Measurements from ENCODE around the gene ARL3. TPM values are rescaled to one million over a fixed set of nuclear protein-coding genes. Genes with fewer than 3 reads are reported as not detected.

The ARL3 gene
- total RNA-seq, 1 donor from 2014 or later, result 20.3 TPM

DNA sequence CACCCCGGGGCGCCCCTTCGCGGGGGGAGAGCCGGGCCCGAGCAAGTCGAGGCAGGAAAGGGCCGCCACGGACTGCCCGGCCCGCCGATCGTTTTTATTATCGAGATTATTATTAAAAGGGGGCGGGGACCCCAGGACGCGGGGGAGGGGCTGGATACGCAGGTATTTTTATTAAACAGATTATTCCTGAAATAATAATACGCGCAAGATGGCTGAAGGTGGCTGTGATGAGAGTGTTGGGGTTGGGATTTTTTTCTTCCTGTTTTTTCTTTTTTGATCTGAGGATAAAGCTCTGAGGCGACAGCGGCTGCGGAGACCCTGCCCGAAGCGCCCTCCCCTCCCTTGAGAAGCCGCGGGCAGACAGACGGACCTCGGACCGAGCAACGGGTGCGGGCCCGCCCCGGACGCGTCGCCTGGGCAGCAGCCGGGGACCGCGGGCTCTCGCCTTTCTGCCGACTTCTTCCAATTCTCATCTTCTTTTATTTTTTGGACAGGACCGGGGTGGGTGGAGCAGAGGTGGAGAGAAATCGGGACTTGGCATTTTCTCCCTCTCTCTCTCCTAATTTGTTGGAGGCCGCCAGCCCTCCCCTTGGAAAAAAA lies 71.4 kb downstream of the ARL3 start:
- DNase-seq, result peak; percentile 54
- peak overlapping the region; percentile 93 for H3K4me3 Mint-ChIP-seq (ENCODE audit: unreplicated experiment)
- H3K9me3 Mint-ChIP-seq (ENCODE audit: unreplicated experiment), result peaks cover 21% of the 10 kb centered on the region
- H3K4me1 Mint-ChIP-seq (ENCODE audit: low read depth, unreplicated experiment), result peaks cover 12% of the 10 kb centered on the region
- no peaks in the 10 kb centered on the region for H3K36me3 Mint-ChIP-seq (ENCODE audit: unreplicated experiment)
- H3K27me3 Mint-ChIP-seq (ENCODE audit: unreplicated experiment), result peaks cover 30% of the 10 kb centered on the region
- H3K27ac Mint-ChIP-seq (ENCODE audit: unreplicated experiment), result peak overlapping the region; percentile 96
- TF ChIP-seq, protein P1, sequence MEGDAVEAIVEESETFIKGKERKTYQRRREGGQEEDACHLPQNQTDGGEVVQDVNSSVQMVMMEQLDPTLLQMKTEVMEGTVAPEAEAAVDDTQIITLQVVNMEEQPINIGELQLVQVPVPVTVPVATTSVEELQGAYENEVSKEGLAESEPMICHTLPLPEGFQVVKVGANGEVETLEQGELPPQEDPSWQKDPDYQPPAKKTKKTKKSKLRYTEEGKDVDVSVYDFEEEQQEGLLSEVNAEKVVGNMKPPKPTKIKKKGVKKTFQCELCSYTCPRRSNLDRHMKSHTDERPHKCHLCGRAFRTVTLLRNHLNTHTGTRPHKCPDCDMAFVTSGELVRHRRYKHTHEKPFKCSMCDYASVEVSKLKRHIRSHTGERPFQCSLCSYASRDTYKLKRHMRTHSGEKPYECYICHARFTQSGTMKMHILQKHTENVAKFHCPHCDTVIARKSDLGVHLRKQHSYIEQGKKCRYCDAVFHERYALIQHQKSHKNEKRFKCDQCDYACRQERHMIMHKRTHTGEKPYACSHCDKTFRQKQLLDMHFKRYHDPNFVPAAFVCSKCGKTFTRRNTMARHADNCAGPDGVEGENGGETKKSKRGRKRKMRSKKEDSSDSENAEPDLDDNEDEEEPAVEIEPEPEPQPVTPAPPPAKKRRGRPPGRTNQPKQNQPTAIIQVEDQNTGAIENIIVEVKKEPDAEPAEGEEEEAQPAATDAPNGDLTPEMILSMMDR (IDR thresholded peaks at IDR 0.05; ENCODE audit: partially characterized antibody, unreplicated experiment), result no peak

DNA sequence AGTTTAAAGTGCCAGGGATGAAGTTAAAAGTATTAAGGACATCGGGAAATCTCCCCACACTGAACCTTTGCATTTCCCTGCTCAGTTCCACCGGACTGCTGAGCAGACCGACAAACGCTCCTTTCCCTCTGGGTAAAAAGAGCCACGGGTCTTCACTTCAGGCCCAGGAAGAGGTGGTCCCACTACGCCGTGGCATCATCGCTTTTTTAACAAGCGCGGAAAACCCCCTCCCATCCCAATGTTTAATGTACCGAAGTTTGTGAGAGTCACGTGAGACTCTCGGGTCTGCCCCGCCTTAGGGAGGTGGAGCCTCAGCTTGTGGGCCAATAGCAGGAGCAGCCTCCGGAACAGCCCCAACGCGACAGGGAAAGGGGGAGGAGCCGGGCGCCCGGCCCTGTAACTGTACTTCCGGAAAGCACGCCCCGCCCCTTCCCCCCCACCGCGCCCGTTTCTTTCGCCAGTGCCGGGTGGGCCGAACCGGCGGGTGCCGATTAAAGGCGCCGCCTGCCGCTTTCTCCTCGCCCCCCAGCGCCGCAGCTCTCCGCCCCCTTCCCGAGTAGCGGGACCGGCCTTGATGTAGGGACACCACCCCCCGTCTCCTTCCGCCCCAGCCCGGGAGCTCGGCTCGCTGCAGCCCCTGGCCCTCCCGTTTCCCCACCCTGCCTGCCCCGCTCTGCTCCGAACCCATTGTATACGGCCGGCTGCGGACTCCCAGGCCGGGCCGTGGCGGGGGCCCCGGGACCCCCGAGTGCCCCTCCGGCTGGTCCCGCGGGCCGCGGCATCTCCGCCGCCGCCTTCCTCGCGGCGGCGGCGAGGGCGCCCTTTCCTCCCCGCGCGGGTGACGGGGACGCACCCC lies 72.1 kb downstream of the ARL3 start:
- Mint-ChIP-seq H3K27ac (ENCODE audit: unreplicated experiment) (peak overlapping the region; percentile 85), H3K4me3 (ENCODE audit: unreplicated experiment) (peak overlapping the region; percentile 90), H3K27me3 (ENCODE audit: unreplicated experiment) (peaks cover 28% of the 10 kb centered on the region), H3K9me3 (ENCODE audit: unreplicated experiment) (peaks cover 18% of the 10 kb centered on the region), H3K36me3 (ENCODE audit: unreplicated experiment) (no peaks in the 10 kb centered on the region), H3K4me1 (ENCODE audit: low read depth, unreplicated experiment) (peaks cover 9% of the 10 kb centered on the region)
- TF ChIP-seq, protein P1 (IDR thresholded peaks at IDR 0.05; ENCODE audit: partially characterized antibody, unreplicated experiment), result no peak
- DNase-seq, result peak; percentile 98

DNA sequence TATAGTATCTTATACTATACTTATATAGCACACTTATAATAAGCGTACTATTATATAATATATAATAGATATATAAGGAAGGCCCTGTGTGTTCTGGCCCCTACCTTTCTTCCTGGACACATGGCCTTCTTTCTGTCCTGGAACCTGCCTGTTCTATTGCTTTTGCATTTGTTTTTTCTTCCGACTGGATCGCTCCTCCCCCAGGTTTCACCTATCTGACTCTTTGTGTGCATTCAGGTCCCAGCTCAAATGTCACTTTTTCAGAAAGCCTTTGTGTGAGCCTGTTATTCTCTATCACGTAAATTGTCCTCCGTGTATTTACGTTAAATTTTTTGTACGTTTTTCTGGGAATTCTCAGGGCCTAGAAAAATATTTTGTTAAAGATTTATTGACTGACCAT lies 72.8 kb downstream of the ARL3 start:
- H3K4me1 Mint-ChIP-seq (ENCODE audit: low read depth, unreplicated experiment), result peaks cover 4% of the 10 kb centered on the region
- H3K27me3 Mint-ChIP-seq (ENCODE audit: unreplicated experiment), result peaks cover 28% of the 10 kb centered on the region
- peak overlapping the region; percentile 90 for H3K4me3 Mint-ChIP-seq (ENCODE audit: unreplicated experiment)
- peak overlapping the region; percentile 85 for H3K27ac Mint-ChIP-seq (ENCODE audit: unreplicated experiment)
- no peak for DNase-seq
- TF ChIP-seq, protein P1 (IDR thresholded peaks at IDR 0.05; ENCODE audit: partially characterized antibody, unreplicated experiment), result no peak
- peaks cover 19% of the 10 kb centered on the region for H3K9me3 Mint-ChIP-seq (ENCODE audit: unreplicated experiment)
- no peaks in the 10 kb centered on the region for H3K36me3 Mint-ChIP-seq (ENCODE audit: unreplicated experiment)

DNA sequence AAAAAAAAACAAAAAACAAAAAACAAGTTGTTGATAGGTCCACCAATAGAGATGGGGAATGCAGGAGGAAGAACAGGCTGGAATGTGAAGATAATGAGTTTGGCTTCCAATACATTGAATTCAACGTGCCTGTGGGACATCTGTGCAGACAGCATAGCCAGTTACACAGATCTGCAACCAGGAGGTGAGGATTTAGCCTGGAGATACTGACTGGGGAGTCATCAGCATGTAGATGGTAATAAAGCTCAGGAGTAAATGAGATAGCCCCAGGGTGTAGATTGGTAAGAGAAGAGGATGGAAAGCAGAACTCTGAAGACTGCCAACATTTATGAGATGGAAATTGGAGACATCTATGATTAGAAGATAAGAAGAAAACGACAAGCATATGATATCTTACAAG lies 74.7 kb downstream of the ARL3 start:
- peaks cover 4% of the 10 kb centered on the region for H3K4me1 Mint-ChIP-seq (ENCODE audit: low read depth, unreplicated experiment)
- no peak overlapping the region for H3K27ac Mint-ChIP-seq (ENCODE audit: unreplicated experiment)
- TF ChIP-seq, protein P1 (IDR thresholded peaks at IDR 0.05; ENCODE audit: partially characterized antibody, unreplicated experiment), result no peak
- H3K27me3 Mint-ChIP-seq (ENCODE audit: unreplicated experiment), result peaks cover 21% of the 10 kb centered on the region
- DNase-seq, result no peak
- H3K9me3 Mint-ChIP-seq (ENCODE audit: unreplicated experiment), result peaks cover 14% of the 10 kb centered on the region
- no peaks in the 10 kb centered on the region for H3K36me3 Mint-ChIP-seq (ENCODE audit: unreplicated experiment)
- no peak overlapping the region for H3K4me3 Mint-ChIP-seq (ENCODE audit: unreplicated experiment)

DNA sequence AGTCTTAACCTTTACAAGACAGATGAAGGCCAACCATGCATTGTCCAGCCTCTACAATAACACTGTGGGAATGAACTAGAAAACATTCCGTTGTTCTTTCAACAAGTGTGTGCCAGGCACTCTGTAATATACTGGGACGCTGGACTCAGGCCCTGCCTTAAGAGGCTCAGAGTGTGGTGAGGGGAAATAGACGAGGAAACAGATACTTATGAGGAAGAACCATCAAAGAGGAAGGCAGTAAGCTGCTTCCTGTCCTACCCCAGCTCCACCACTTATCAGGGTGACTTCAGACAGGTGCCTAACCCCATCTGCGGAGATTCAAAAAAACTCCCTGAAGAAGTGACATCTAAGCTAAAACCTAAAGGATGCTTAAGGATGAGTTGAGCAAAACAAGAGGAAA lies 78.8 kb downstream of the ARL3 start:
- no peak for DNase-seq
- Mint-ChIP-seq H3K36me3 (ENCODE audit: unreplicated experiment) (no peaks in the 10 kb centered on the region), H3K27me3 (ENCODE audit: unreplicated experiment) (peaks cover 17% of the 10 kb centered on the region), H3K9me3 (ENCODE audit: unreplicated experiment) (peaks cover 12% of the 10 kb centered on the region), H3K27ac (ENCODE audit: unreplicated experiment) (no peak overlapping the region), H3K4me3 (ENCODE audit: unreplicated experiment) (no peak overlapping the region), H3K4me1 (ENCODE audit: low read depth, unreplicated experiment) (peaks cover 10% of the 10 kb centered on the region)
- TF ChIP-seq, protein P1 (IDR thresholded peaks at IDR 0.05; ENCODE audit: partially characterized antibody, unreplicated experiment), result no peak
